Thyroid gland (tissue), 4 donors: ENCODE measurements around the gene FOXN4. TPM values are rescaled to one million over a fixed set of nuclear protein-coding genes. Genes with fewer than 3 reads are reported as not detected.

Source experiments
- DNase-seq, 2 donors: peaks; one replicate each; pipeline ENCODE4 v3.0.0-alpha.2; 2019
- H3K27ac ChIP-seq, 3 donors: fragments of 200-600 bp; sonication (generic); 1 replicate in 2 of 3; 2 replicates in 1 of 3; pipeline ENCODE4 v1.5.1; 2016 to 2019; ENCODE audit warnings: mild to moderate bottlenecking in 1 of 3, moderate library complexity in 1 of 3
- H3K27me3 ChIP-seq: fragments of 200-600 bp; sonication (generic); one replicate; pipeline ENCODE4 v1.5.1; 2019
- H3K36me3 ChIP-seq, 2 donors: fragments of 200-600 bp; sonication (generic); one replicate each; pipeline ENCODE4 v1.5.1; 2016 to 2019
- H3K4me1 ChIP-seq, 2 donors: fragments of 200-600 bp; sonication (generic); one replicate each; pipeline ENCODE4 v1.5.1; 2017 to 2019
- H3K4me3 ChIP-seq, 3 donors: fragments of 200-600 bp; sonication (generic); replicated peaks in 1 of 3; 1 replicate in 2 of 3; 2 replicates in 1 of 3; pipeline ENCODE4 v1.5.1; 2016; ENCODE audit warnings: mild to moderate bottlenecking in 1 of 3
- H3K9me3 ChIP-seq: fragments of 200-600 bp; sonication (generic); one replicate; pipeline ENCODE4 v1.5.1; 2017
- POLR2A ChIP-seq, 2 donors: fragments of 450-650 bp; IDR thresholded peaks; one replicate each; pipeline ENCODE4 v1.6.1; 2017; ENCODE audit warnings: antibody characterized with exemption in 2 of 2, mild to moderate bottlenecking in 2 of 2, moderate library complexity in 1 of 2
- WGBS, 2 donors: methylation state at CpG; one replicate each; pipeline ENCODE4 v1.1.5; 2017; 5-methylcytosine and 5-hydroxymethylcytosine counted together
- intact Hi-C: fragments of 100-400 bp; cut with DNase I; formaldehyde crosslinking; loops from one replicate; pipeline ENCODE4 v1.15.1; 2023
- total RNA-seq, 4 donors: library from RNA; depleted of rRNA; stranded (reverse); fragments of >200 nt; gene quantifications; one replicate each; pipeline ENCODE4 v1.2.3, GENCODE V29; 2016
- TF ChIP-seq, protein P1 (sequence below), 6 experiments: fragments of 200-600 bp in 3 of 6; fragments of 450-650 bp in 3 of 6; sonication (generic) in 3 of 6; IDR thresholded peaks; one replicate each; pipeline ENCODE4 v1.5.1; 2016 to 2019; ENCODE audit warnings: antibody characterized with exemption in 6 of 6, mild to moderate bottlenecking in 2 of 6, inconsistent platforms in 1 of 6, moderate library complexity in 1 of 6

Gene FOXN4
- total RNA-seq = not detected

DNA sequence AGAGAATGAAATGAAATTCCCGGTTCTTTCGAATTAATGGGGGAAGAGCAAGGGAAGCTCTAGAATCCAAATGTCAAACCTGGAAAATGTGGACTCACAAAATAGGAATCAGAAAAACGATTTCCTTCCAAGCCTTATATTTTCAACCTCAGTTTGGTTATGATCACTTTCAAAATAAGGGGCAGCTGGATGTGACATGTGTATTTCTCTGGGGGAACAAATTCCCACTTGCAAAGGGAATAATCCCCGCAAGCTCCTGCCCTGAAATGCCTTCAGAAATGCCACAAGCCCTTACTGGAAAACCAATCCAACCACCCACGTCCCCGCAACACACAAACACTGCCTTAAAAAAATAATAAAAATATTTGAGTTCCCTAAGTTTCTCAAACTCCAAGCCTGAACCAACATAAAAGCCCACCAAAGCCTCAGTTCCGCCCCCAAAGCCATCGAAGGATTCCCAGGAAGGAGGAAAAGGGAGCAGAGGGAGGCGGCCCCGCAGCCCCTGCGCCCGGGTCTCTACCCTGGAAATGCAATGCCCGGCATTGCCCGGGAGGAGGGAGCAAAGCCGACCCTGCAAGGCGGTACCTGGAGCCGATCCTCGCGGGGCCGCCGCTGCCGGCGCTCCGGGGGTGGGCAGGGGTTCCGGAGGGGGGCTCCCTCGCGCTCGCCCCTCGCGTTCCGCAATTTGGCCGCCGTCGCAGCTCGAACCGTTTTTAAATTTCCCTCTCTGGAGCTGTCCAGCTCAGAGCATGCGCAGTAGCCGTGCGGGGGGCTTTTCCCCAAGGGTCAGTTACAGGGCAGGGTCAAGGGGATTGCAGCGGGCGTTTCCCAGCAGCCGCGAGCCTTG, at the start of gene FOXN4:
Gene FOXN4 (minus strand): TSS at position 751 of the 847 bp plus-strand sequence. CDS start 963 bp downstream, outside the sequence.
- peaks cover 8% of the 10 kb centered on the region for H3K27me3 ChIP-seq
- WGBS, 2 donors = 14 to 18% methylated on average over 16 to 19 of the region's 43 CpGs
- DNase-seq = no peak

DNA sequence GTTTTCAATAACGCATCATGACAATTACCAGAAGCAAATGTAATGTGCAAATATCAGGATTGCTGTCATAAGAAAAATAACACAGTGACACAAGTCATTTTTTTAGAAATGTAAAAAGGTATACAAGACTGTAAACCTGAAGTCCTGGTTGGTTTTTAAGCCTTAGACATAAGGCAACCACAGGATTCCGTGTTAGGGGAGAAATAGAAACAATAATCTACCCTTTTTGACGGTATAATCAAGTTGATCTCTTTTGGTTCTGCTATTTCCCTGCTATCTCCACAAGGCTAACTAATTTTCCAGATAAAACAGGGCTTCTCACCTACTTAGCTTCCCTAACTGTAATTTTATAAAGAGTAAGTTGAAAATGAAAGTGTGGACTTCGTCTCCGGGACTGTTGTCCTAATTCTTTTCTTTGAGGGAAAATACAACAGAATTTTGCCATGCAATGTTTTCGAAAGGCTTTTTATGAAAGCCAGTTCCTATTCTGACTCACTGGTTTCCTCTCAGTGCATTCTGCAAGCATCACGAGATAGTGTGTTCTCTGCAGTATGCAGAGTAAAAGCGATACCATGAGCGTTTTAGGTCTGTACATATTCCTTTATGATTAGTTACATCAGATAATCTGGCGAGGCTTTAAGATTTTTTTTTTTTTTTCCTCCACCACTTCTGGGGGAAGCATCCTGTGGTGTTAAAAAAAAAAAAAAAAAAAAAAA, 49.2 kb upstream of the FOXN4 start:
- TF ChIP-seq, protein P1, sequence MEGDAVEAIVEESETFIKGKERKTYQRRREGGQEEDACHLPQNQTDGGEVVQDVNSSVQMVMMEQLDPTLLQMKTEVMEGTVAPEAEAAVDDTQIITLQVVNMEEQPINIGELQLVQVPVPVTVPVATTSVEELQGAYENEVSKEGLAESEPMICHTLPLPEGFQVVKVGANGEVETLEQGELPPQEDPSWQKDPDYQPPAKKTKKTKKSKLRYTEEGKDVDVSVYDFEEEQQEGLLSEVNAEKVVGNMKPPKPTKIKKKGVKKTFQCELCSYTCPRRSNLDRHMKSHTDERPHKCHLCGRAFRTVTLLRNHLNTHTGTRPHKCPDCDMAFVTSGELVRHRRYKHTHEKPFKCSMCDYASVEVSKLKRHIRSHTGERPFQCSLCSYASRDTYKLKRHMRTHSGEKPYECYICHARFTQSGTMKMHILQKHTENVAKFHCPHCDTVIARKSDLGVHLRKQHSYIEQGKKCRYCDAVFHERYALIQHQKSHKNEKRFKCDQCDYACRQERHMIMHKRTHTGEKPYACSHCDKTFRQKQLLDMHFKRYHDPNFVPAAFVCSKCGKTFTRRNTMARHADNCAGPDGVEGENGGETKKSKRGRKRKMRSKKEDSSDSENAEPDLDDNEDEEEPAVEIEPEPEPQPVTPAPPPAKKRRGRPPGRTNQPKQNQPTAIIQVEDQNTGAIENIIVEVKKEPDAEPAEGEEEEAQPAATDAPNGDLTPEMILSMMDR (IDR thresholded peaks at IDR 0.05) = no peak
- no peak for TF ChIP-seq POLR2A (IDR thresholded peaks at IDR 0.05)
- Histone ChIP-seq H3K36me3 (no peaks in the 10 kb centered on the region), H3K4me3 (no peak overlapping the region), H3K27me3 (no peaks in the 10 kb centered on the region), H3K27ac (no peak overlapping the region), H3K4me1 (no peaks in the 10 kb centered on the region), H3K9me3 (no peaks in the 10 kb centered on the region)
- no peak for DNase-seq
- WGBS, 2 donors = 79 to 84% methylated on average over 10 of the region's 10 CpGs
- intact Hi-C loops = no loop called here

More for the DNA sequence above, at the start of gene FOXN4:
- peak within 1 kb of the TSS in 1 of 3 donors; percentile 30 for H3K4me3 ChIP-seq
- no peaks in the 10 kb centered on the region for H3K36me3 ChIP-seq
- TF ChIP-seq, protein P1 (IDR thresholded peaks at IDR 0.05) = no peak
- TF ChIP-seq POLR2A (IDR thresholded peaks at IDR 0.05) = no peak
- no peak within 1 kb of the TSS for H3K27ac ChIP-seq
- intact Hi-C loops = no loop called here
- H3K9me3 ChIP-seq = no peaks in the 10 kb centered on the region
- H3K4me1 ChIP-seq = peaks cover 8 to 14% of the 10 kb centered on the region in 2 donors

GRCh38 chr12:109357032-109357431, 47.9 kb upstream of the FOXN4 start:
- no peaks in the 10 kb centered on the region for H3K9me3 ChIP-seq
- DNase-seq = no peak
- H3K27ac ChIP-seq = no peak overlapping the region
- H3K36me3 ChIP-seq = no peaks in the 10 kb centered on the region
- TF ChIP-seq POLR2A (IDR thresholded peaks at IDR 0.05) = no peak
- TF ChIP-seq, protein P1 (IDR thresholded peaks at IDR 0.05) = no peak
- H3K27me3 ChIP-seq = no peaks in the 10 kb centered on the region
- H3K4me1 ChIP-seq = no peaks in the 10 kb centered on the region
- WGBS, 2 donors = 29 to 37% methylated on average over 2 of the region's 2 CpGs
- no peak overlapping the region for H3K4me3 ChIP-seq
- intact Hi-C loops = no loop called here

GRCh38 chr12:109356577-109356976, 47.5 kb upstream of the FOXN4 start:
- no peaks in the 10 kb centered on the region for H3K4me1 ChIP-seq
- H3K27ac ChIP-seq = no peak overlapping the region
- no peaks in the 10 kb centered on the region for H3K27me3 ChIP-seq
- intact Hi-C loops = no loop called here
- no peaks in the 10 kb centered on the region for H3K36me3 ChIP-seq
- H3K4me3 ChIP-seq = no peak overlapping the region
- H3K9me3 ChIP-seq = no peaks in the 10 kb centered on the region
- TF ChIP-seq POLR2A (IDR thresholded peaks at IDR 0.05) = no peak
- TF ChIP-seq, protein P1 (IDR thresholded peaks at IDR 0.05) = no peak
- WGBS, 2 donors = 83 to 86% methylated on average over 3 of the region's 3 CpGs
- no peak for DNase-seq

- Histone ChIP-seq H3K9me3 (no peaks in the 10 kb centered on the region), H3K27me3 (no peaks in the 10 kb centered on the region), H3K4me1 (no peaks in the 10 kb centered on the region), H3K4me3 (no peak overlapping the region), H3K36me3 (no peaks in the 10 kb centered on the region), H3K27ac (no peak overlapping the region)
- no peak for DNase-seq
- WGBS, 2 donors = 55 to 61% methylated on average over 6 of the region's 6 CpGs
- intact Hi-C loops = no loop called here
- no peak for TF ChIP-seq POLR2A (IDR thresholded peaks at IDR 0.05)
- TF ChIP-seq, protein P1 (IDR thresholded peaks at IDR 0.05) = no peak
These were observed 43.1 kb upstream of the FOXN4 start for GRCh38 chr12:109352184-109352583.
